ENCODE measurements around the gene IGF2BP3.

Gene IGF2BP3

DNA sequence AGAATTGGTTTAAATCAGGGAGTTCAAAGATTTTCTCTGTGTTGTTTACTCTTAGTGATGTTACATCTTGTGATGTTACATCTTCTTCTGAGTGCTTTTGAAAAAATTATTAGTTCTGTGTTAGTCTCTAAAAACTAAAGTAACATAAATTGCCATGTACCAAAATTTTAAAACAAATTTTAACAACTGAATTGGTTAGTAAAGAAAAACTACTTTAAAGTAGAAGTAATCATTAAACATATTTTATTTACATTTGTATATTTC lies 5.2 kb upstream of the IGF2BP3 start:
- Histone ChIP-seq H3K9ac (ENCODE audit: low read depth, low read length) (peak overlapping the region; percentile 80), H3K9me3 (ENCODE audit: control insufficient read depth, insufficient read depth, low read length) (no peaks in the 10 kb centered on the region), H3K36me3 (ENCODE audit: insufficient read depth, low read length) (no peaks in the 10 kb centered on the region), H3K4me1 (ENCODE audit: insufficient read depth, low read length) (peaks cover 4% of the 10 kb centered on the region; the same call in 1 of the 2 replicates)

DNA sequence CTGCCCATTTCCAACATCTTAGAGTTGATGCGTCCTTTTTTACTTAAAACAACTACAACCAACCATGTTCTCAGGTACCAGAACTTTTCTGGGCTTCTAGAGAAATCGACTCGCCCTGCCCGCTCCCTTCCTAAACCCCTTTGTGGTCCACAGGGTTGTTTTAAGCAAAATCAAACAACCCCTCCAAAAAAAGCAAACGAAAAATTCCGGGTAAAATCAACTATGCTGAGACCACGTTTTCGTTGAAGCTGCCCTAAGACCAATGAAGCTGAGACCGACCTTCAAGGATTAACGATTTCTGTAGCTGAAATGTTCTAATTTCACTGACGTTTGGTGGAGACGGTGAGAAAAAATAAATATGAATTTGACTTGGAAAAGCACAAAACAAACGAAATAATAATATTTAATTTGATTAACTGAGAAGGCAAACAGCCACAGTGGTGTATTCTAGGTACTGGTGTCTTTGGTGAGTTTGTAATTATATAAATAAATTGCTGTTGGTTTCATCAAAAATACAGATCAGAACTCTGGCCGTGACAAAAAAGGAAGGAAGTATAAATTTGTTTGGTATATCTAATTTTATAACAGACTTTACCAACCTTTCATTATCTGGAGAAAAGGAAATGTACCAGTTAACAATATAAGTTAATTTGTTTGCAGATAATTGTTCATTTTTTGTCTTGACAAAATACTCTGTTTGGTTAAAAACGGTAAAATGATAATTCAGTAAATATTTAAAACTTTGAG lies 4.7 kb upstream of the IGF2BP3 start:
- H3K36me3 ChIP-seq (ENCODE audit: insufficient read depth, low read length) = no peaks in the 10 kb centered on the region
- peaks cover 4% of the 10 kb centered on the region; the same call in 1 of the 2 replicates for H3K4me1 ChIP-seq (ENCODE audit: insufficient read depth, low read length)
- peak overlapping the region; percentile 80 for H3K9ac ChIP-seq (ENCODE audit: low read depth, low read length)

DNA sequence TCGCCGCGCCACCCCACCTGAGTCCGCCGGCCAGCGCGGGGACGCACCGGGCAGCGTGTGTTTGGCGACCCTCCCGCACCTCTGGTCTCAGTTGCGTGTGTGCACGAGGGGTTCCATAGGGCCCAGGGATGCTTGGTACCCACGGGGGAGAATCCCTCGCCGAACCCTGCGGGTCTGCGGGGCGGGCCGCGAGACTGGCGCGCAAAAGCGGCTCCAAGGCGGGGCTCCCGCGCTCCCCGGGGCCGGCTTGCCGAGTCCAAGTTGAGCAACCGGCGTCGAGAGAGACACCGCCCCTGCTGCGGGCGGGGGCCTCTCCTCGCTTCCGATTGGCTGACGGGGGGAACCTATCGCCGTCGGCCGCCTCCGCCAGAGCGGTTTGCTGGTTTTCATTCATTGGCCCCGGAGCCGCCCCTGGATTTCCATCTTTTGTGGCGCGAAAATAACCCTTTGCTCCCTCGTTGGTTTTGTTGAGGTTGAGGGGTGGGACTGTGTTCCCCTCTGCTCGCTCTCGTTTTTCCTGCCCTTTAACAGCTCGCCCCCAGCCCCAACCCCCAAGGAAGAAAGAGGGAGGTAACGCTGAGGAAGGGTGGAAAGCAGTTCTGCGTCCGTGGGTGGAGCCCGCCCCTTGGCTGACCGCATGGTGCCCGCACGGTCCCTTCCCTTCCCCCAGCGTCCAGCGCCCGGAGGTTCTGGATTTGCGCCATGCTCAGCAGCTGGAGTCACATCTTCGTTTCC lies 4.0 kb upstream of the IGF2BP3 start:
- Histone ChIP-seq H3K9ac (ENCODE audit: low read depth, low read length) (peak overlapping the region; percentile 80), H3K4me1 (ENCODE audit: insufficient read depth, low read length) (peaks cover 4% of the 10 kb centered on the region; the same call in 1 of the 2 replicates), H3K9me3 (ENCODE audit: control insufficient read depth, insufficient read depth, low read length) (no peaks in the 10 kb centered on the region), H3K36me3 (ENCODE audit: insufficient read depth, low read length) (no peaks in the 10 kb centered on the region)

More for the DNA sequence above, 4.7 kb upstream of the IGF2BP3 start:
- no peaks in the 10 kb centered on the region for H3K9me3 ChIP-seq (ENCODE audit: control insufficient read depth, insufficient read depth, low read length)

DNA sequence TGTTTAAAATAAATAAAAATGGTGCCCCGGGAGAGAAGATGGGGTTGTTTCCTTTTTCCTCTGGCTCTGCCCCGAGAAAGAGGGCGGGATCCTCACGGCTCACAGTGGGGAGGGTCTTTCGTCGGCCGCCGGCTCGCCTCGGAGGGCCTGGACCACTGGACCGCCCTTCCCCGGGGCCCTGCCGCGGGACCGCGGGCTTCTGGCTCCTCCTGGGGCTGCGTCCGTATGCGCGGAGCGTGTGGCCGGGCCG lies 3.5 kb upstream of the IGF2BP3 start:
- no peaks in the 10 kb centered on the region for H3K36me3 ChIP-seq (ENCODE audit: insufficient read depth, low read length)
- peak overlapping the region; percentile 80 for H3K9ac ChIP-seq (ENCODE audit: low read depth, low read length)
- H3K9me3 ChIP-seq (ENCODE audit: control insufficient read depth, insufficient read depth, low read length) = no peaks in the 10 kb centered on the region
- peaks cover 4% of the 10 kb centered on the region; the same call in 1 of the 2 replicates for H3K4me1 ChIP-seq (ENCODE audit: insufficient read depth, low read length)

DNA sequence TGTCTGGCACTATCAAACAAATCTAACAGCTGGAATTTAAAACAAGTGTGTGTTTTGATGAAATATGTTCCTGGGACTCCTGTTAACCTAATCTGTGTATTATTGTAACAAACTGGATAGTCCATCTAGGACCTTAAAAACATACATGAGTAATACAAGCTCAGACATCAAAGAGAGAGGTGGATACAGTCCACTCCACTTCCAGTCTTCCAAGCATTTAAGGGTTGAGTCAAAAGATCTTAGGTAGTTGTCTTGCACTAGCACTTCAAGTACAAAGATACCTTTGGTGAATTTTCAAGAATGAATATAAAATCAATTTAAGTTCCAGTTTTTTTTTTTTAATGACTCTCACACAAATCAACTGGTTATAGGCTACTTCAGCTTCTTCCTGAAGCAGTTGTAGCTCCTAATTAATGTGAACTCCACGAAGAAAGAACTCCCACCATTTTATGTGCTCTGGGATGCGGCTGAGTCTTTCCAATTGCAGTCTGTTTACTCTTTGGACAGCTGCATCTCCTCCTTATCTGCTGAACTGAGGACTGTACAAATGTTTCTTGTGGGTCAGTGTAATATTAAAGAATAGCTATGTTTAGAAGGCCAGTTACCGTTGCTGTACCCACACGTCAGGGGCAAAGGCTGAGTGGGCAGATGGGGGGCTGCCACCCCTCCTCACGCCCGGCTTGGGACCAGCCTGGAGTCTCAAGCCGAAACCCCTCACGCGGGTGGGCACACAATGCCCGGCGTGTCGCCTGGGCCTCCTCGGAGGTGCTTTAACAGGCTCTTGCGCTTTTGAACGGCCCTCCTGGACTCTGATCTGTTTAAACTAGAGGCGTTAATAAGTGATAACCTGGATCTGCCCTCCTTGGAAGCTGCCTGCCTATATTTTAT lies 2.9 kb upstream of the IGF2BP3 start:
- Histone ChIP-seq H3K9me3 (ENCODE audit: control insufficient read depth, insufficient read depth, low read length) (no peaks in the 10 kb centered on the region), H3K36me3 (ENCODE audit: insufficient read depth, low read length) (no peaks in the 10 kb centered on the region), H3K9ac (ENCODE audit: low read depth, low read length) (peak overlapping the region; percentile 80), H3K4me1 (ENCODE audit: insufficient read depth, low read length) (peaks cover 4% of the 10 kb centered on the region; the same call in 1 of the 2 replicates)

DNA sequence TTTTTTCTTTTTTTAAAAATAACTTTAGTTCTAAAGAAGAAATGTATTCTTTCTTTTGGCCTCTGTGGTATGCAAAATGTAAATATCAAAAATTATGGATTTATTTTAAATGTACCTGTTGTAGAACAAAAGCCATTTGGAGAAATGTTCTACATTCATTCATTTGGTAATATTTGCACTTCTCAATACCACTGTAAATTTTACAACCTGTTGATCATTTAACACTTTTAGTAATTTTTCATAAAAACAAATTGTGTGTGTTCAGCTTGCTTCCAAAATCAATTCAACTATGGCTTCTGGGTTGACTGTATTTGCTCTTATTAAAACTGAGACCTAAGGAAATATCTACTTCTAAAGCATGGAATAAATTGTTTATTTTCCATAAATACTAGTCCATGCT lies 2.3 kb upstream of the IGF2BP3 start:
- Histone ChIP-seq H3K9ac (ENCODE audit: low read depth, low read length) (peak overlapping the region; percentile 95), H3K4me1 (ENCODE audit: insufficient read depth, low read length) (peaks cover 4% of the 10 kb centered on the region; the same call in 1 of the 2 replicates), H3K36me3 (ENCODE audit: insufficient read depth, low read length) (no peaks in the 10 kb centered on the region), H3K9me3 (ENCODE audit: control insufficient read depth, insufficient read depth, low read length) (no peaks in the 10 kb centered on the region)

DNA sequence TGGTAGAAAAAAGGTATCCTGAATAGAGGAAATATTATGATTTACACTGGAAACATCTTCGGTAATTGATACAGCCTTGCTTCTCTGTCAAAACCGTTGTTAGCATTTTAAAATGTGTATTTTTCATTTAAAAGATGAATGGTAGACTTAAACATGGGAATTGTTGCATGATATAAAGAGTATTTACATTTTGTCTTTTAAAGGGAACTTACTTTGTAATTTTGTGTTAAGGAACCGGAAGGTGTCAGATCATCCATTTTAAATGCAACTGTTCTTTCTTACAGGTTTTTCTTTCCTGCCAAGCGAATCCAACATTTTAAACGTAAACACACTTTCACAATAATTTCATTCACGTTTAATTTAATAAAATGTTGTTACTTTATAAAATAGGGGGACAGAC lies 1.8 kb upstream of the IGF2BP3 start:
- Histone ChIP-seq H3K9ac (ENCODE audit: low read depth, low read length) (peak overlapping the region; percentile 95), H3K4me1 (ENCODE audit: insufficient read depth, low read length) (peaks cover 3% of the 10 kb centered on the region; the same call in 1 of the 2 replicates)

DNA sequence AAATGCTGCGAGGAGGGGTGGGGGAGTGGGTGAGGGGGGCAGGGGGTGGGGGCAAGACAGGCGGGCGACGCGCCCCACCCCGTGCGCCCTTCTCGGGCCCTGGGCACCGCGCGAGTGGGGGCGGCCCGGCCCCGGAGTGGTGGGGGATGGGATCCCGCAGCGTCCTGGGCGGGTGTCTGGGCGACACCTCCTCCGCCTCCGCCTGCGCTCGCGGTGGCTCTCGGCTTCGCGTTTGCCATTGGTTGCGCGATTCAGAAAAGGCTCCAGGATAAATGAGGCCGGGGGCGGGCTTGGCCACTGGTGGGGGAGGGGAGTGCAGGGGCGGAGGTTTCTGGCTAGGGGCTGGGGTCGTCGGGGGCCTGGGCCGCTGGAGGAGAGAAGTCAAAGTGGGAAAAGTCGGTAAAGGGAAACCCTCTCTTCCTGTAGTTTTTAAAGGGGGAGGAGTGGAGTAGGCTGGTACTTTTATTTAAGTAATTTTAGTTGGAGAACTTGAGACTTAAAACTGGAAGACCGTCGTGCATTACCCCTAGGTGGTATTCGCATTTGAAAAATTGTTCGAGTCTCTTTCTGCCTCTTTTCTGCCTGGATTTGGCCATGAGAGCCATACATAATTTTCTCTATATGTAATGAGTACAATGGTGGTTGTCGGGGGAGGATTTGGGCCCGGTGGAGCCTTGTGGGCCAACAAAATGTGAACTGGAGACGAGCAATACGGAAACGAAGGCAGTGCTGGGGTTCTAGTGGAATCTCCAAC lies 992 bp upstream of the IGF2BP3 start:
- Histone ChIP-seq H3K9me3 (ENCODE audit: control insufficient read depth, insufficient read depth, low read length) (no peaks in the 10 kb centered on the region), H3K4me1 (ENCODE audit: insufficient read depth, low read length) (no peaks in the 10 kb centered on the region), H3K9ac (ENCODE audit: low read depth, low read length) (peak overlapping the region; percentile 95), H3K36me3 (ENCODE audit: insufficient read depth, low read length) (no peaks in the 10 kb centered on the region)

More for the DNA sequence above, 1.8 kb upstream of the IGF2BP3 start:
- Histone ChIP-seq H3K36me3 (ENCODE audit: insufficient read depth, low read length) (no peaks in the 10 kb centered on the region), H3K9me3 (ENCODE audit: control insufficient read depth, insufficient read depth, low read length) (no peaks in the 10 kb centered on the region)

DNA sequence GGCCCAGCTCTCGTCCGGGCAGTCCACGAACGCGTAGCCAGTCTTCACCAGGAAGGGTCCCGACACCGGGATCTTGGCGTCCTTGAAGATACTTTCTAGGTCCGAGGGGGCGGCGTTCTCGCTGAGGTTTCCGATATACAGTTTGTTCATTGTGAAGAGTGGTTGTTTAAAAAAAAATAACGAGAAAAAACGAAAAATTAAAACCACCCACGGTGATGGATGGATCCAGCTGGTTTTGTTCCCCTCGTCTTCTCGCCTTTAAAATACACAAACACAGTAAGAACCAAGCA lies 385 bp downstream of the IGF2BP3 start:
- Histone ChIP-seq H3K9ac (ENCODE audit: low read depth, low read length) (peak overlapping the region; percentile 95), H3K4me1 (ENCODE audit: insufficient read depth, low read length) (peaks cover 5% of the 10 kb centered on the region), H3K36me3 (ENCODE audit: insufficient read depth, low read length) (no peaks in the 10 kb centered on the region), H3K9me3 (ENCODE audit: control insufficient read depth, insufficient read depth, low read length) (no peaks in the 10 kb centered on the region)

DNA sequence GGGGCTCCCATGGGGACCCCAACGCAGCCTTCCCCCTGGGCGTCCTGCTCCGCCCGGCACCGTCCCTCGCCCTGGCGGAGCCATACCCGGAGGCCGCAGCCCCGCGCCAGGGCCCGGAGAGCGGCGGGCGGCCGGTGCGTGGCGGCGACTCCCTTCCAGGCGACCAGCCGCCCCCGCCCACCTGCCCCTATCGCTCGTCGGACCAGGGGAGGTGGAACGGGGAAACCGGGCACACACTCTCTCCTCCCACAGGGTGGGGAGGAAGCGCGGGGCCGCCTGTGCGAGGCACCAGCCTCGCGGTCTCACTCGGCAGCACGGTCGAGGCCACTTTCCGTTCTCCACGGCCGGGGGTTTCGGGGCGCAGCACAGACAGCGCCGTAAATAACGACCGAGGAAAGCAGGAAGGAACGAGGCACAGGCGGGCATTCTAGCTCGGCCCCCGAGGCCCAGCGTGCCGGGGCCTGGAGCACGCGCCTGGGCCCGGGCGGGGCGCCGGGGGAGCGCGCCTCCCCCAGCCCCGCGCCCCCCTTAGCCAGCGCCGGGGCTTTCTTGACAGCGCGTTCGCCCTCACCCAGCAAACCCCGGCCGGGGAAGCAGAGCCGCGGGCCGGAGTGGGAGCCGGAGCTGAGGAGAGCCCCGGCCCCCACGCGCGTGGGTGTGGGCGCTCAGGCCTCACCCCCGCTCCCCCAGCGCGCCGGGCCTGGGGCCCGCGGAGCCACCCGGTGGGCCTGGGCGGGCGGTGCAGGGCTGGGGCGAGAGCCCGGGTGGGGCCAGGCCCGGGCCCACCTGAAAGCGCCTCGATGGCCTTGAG lies 936 bp downstream of the IGF2BP3 start:
- no peaks in the 10 kb centered on the region for H3K9me3 ChIP-seq (ENCODE audit: control insufficient read depth, insufficient read depth, low read length)
- H3K9ac ChIP-seq (ENCODE audit: low read depth, low read length) = peak overlapping the region; percentile 95
- no peaks in the 10 kb centered on the region for H3K36me3 ChIP-seq (ENCODE audit: insufficient read depth, low read length)
- peaks cover 5% of the 10 kb centered on the region for H3K4me1 ChIP-seq (ENCODE audit: insufficient read depth, low read length)

DNA sequence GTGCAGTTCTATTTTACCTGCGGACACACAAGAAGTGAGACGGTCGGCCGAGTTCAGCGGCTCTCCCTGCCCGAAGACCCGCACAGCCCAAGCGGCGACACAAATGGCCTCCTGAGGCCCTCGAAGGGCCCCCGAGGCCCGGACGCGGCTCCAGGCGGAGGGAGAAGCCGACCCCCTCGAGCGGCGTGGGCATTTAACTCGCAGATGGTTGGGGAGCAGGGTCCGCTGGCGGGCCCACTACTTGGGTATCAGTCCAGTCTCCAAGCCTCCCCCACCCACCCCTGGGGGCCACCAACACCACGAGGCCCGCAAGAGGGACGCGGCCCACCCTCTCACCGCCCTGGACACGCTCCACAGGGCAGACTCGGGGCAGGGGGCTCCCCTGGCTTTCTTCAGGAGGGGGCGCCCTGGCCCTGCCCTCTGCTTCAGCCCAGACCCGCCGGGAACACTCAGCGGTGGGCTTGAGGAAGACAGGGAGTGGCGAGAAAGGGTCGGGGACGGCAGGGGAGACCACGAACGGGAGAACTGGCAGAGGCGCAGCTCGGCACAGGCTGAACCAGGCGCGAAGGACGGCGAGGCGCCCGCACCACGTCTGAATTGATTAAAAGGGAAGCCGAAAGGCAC lies 1.7 kb downstream of the IGF2BP3 start:
- H3K9me3 ChIP-seq (ENCODE audit: control insufficient read depth, insufficient read depth, low read length) = no peaks in the 10 kb centered on the region
- H3K4me1 ChIP-seq (ENCODE audit: insufficient read depth, low read length) = peaks cover 12% of the 10 kb centered on the region
- no peaks in the 10 kb centered on the region for H3K36me3 ChIP-seq (ENCODE audit: insufficient read depth, low read length)
- peak overlapping the region; percentile 95 for H3K9ac ChIP-seq (ENCODE audit: low read depth, low read length)

DNA sequence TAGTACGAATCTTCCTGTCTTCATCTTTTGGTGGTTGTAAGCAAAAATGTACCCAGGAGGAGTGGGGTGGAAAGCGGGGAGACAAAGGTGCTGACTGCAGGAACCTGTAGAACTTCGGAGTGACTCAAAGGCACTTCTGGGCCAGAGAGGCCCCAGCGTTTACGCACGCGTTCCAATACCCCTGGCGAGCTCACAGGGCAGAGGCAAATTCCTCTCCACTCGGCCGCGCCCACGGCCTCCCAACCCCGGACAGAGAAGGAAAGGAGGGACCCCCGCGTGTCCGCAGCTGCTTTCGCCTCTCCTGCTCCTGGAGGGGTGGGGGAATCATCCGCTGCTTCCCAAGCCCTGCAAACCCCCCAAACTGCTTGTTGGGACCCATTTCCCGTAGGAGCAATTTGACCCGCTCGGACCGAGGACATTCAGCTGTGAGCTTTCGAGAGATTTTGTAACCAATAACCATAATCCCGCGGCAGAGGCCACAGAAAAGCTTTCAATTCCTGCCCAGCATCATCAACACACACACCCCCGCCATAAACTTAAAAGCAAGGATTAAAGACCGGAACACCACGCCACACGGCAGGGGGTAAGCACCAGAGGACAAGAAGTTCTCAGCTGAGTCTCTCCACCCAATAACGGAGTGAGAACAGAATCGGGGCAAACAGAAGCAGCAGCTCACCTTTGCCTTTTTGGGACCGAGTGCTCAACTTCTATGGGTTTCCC lies 2.3 kb downstream of the IGF2BP3 start:
- Histone ChIP-seq H3K4me1 (ENCODE audit: insufficient read depth, low read length) (peaks cover 18% of the 10 kb centered on the region), H3K9me3 (ENCODE audit: control insufficient read depth, insufficient read depth, low read length) (no peaks in the 10 kb centered on the region), H3K36me3 (ENCODE audit: insufficient read depth, low read length) (no peaks in the 10 kb centered on the region), H3K9ac (ENCODE audit: low read depth, low read length) (peak overlapping the region; percentile 95)

DNA sequence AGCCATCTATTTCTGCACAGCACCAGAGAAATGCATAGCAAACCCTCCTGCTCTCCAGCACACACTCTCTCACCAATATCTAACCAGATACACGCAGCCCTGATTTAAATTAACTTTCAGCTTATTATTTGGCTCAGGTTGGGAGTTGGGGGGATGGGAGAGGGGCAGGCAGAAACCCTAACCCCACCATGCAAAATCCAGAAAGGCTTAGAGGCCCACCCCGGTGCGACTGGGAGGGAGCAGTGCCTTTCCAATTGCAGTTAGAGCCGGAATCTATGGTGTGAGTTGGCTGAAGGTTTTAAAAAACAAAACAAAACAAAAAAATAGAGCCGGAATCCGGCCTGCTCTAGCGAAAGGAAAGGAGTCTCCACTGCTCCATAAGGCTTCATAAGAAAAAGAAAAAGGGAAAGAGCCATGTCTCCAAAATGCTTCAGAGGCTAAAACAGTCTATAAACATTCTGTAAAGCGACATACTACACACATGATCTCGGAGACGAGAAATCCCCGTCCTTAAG lies 2.9 kb downstream of the IGF2BP3 start:
- Histone ChIP-seq H3K9me3 (ENCODE audit: control insufficient read depth, insufficient read depth, low read length) (no peaks in the 10 kb centered on the region), H3K9ac (ENCODE audit: low read depth, low read length) (peak overlapping the region; percentile 95), H3K4me1 (ENCODE audit: insufficient read depth, low read length) (peaks cover 22% of the 10 kb centered on the region), H3K36me3 (ENCODE audit: insufficient read depth, low read length) (no peaks in the 10 kb centered on the region)

Measured in ES-I3 (cell line).